Measurements from ENCODE around the gene RLF.

The RLF gene

GRCh38 chr1:40276122-40276521, 114.9 kb downstream of the RLF start:
- Histone ChIP-seq H4K20me1 (ENCODE audit: insufficient read depth, low read length) (no peaks in the 10 kb centered on the region), H3K4me3 (ENCODE audit: low read length) (no peak overlapping the region), H2AFZ (ENCODE audit: low read length) (no peak overlapping the region), H3K79me2 (ENCODE audit: low read length) (no peaks in the 10 kb centered on the region), H3F3A (ENCODE audit: insufficient read depth, low read length) (no peaks in the 10 kb centered on the region), H3K9me3 (replicated peaks; ENCODE audit: insufficient read depth, low read length) (no peaks in the 10 kb centered on the region), H3K9me2 (replicated peaks; ENCODE audit: insufficient read depth, low read length) (no peaks in the 10 kb centered on the region), H3K4me1 (ENCODE audit: low read length) (peaks cover 9% of the 10 kb centered on the region), H3K27ac (ENCODE audit: low read length) (no peak overlapping the region), H3K36me3 (replicated peaks; ENCODE audit: insufficient read depth, low read length) (no peaks in the 10 kb centered on the region; the same call in 1 of the 2 replicates), H3K9ac (ENCODE audit: low read length) (no peak overlapping the region), H3K4me2 (ENCODE audit: low read depth, low read length) (no peak overlapping the region), H3K27me3 (replicated peaks; ENCODE audit: insufficient read depth, low read length) (no peaks in the 10 kb centered on the region)
- no peak for DNase-seq
- no peak for TF ChIP-seq EZH2phosphoT487 (IDR thresholded peaks at IDR 0.05; ENCODE audit: low read length)
- TF ChIP-seq CTCF (IDR thresholded peaks at IDR 0.05; ENCODE audit: low read length): no peak

GRCh38 chr1:40281853-40282252, 120.7 kb downstream of the RLF start:
- TF ChIP-seq CTCF (IDR thresholded peaks at IDR 0.05; ENCODE audit: low read length): no peak
- TF ChIP-seq EZH2phosphoT487 (IDR thresholded peaks at IDR 0.05; ENCODE audit: low read length): no peak
- TF ChIP-seq EZH2 (optimal IDR thresholded peaks at IDR 0.05; ENCODE audit: low read depth, low read length): no peak
- Histone ChIP-seq H3K9me2 (replicated peaks; ENCODE audit: insufficient read depth, low read length) (no peaks in the 10 kb centered on the region), H3F3A (ENCODE audit: insufficient read depth, low read length) (no peaks in the 10 kb centered on the region), H3K9me3 (replicated peaks; ENCODE audit: insufficient read depth, low read length) (no peaks in the 10 kb centered on the region), H3K36me3 (replicated peaks; ENCODE audit: insufficient read depth, low read length) (no peaks in the 10 kb centered on the region; the same call in 1 of the 2 replicates), H4K20me1 (ENCODE audit: insufficient read depth, low read length) (no peaks in the 10 kb centered on the region), H2AFZ (ENCODE audit: low read length) (no peak overlapping the region), H3K27ac (ENCODE audit: low read length) (no peak overlapping the region), H3K9ac (ENCODE audit: low read length) (no peak overlapping the region), H3K4me3 (ENCODE audit: low read length) (no peak overlapping the region), H3K4me1 (ENCODE audit: low read length) (no peaks in the 10 kb centered on the region), H3K27me3 (replicated peaks; ENCODE audit: insufficient read depth, low read length) (no peaks in the 10 kb centered on the region), H3K79me2 (ENCODE audit: low read length) (no peaks in the 10 kb centered on the region), H3K4me2 (ENCODE audit: low read depth, low read length) (no peak overlapping the region)
- no peak for DNase-seq

Data from MM.1S (cell line).